Mucosa of rectum (tissue), 2 donors: Measurements from ENCODE around the gene UFM1.
"Not testable (repeated sequence)": the region's sequence is repeated elsewhere in the genome, so short reads cannot be mapped to it uniquely, and the experiment has no call there.

Source experiments
- H3K27ac ChIP-seq, 2 donors: one replicate each; pipeline ENCODE4 v1.7.0; 2013; ENCODE audit warnings: inconsistent platforms in 2 of 2, low read depth in 2 of 2, low read length in 2 of 2
- H3K27me3 ChIP-seq, 2 donors: one replicate each; pipeline ENCODE4 v1.7.0; 2013; ENCODE audit warnings: low read length in 2 of 2; ENCODE audit not compliant: control insufficient read depth in 2 of 2, insufficient read depth in 2 of 2
- H3K36me3 ChIP-seq, 2 donors: one replicate each; pipeline ENCODE4 v1.7.0; 2013; ENCODE audit warnings: low read length in 2 of 2; ENCODE audit not compliant: control insufficient read depth in 2 of 2, insufficient read depth in 2 of 2
- H3K4me1 ChIP-seq, 2 donors: one replicate each; pipeline ENCODE4 v1.7.0; 2013; ENCODE audit warnings: low read length in 2 of 2, mild to moderate bottlenecking in 1 of 2; ENCODE audit not compliant: control insufficient read depth in 2 of 2, insufficient read depth in 2 of 2
- H3K4me3 ChIP-seq, 2 donors: one replicate each; pipeline ENCODE4 v1.7.0; 2013; ENCODE audit warnings: low read length in 2 of 2
- H3K9ac ChIP-seq, 2 donors: one replicate each; pipeline ENCODE4 v1.7.0; 2013; ENCODE audit warnings: low read length in 2 of 2, low read depth in 1 of 2, mild to moderate bottlenecking in 1 of 2
- H3K9me3 ChIP-seq, 2 donors: one replicate each; pipeline ENCODE4 v1.7.0; 2013; ENCODE audit warnings: low read length in 2 of 2; ENCODE audit not compliant: control insufficient read depth in 2 of 2
- donor health status: healthy.
- donor health status: Normal muscosa, but diverticular disease.

The UFM1 gene

GRCh38 chr13:38363219-38363618, 13.6 kb downstream of the UFM1 start:
- no peak overlapping the region for H3K27ac ChIP-seq
- H3K9me3 ChIP-seq = no peaks in the 10 kb centered on the region
- H3K27me3 ChIP-seq = no peaks in the 10 kb centered on the region
- H3K9ac ChIP-seq = no peak overlapping the region
- peaks cover 7 to 16% of the 10 kb centered on the region in 2 donors for H3K36me3 ChIP-seq
- H3K4me3 ChIP-seq = no peak overlapping the region
- no peaks in the 10 kb centered on the region for H3K4me1 ChIP-seq

DNA sequence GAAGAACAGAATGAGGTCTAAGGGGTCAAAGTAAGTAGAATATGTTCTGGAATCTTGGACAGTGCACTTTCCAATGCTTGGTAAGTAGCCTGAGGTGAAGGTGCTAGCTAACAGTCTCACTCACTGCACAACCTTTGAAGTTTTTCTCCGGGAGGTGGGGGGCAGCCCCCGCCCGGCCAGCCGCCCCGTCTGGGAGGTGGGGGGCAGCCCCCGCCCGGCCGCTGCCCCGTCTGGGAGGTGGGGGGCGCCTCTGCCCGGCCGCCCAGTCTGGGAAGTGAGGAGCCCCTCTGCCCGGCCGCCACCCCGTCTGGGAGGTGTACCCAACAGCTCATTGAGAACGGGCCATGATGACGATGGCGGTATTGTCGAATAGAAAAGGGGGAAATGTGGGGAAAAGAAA, 14.1 kb downstream of the UFM1 start:
- H3K9ac ChIP-seq, H3K9me3 ChIP-seq, H3K4me3 ChIP-seq, H3K27me3 ChIP-seq, H3K4me1 ChIP-seq, H3K27ac ChIP-seq: not testable (repeated sequence)
- H3K36me3 ChIP-seq = peaks cover 7 to 16% of the 10 kb centered on the region in 2 donors

GRCh38 chr13:38365661-38366060, 16.0 kb downstream of the UFM1 start:
- H3K9ac ChIP-seq = no peak overlapping the region
- no peaks in the 10 kb centered on the region for H3K9me3 ChIP-seq
- peaks cover 7 to 14% of the 10 kb centered on the region in 2 donors for H3K36me3 ChIP-seq
- H3K4me3 ChIP-seq = no peak overlapping the region
- H3K27ac ChIP-seq = no peak overlapping the region
- H3K4me1 ChIP-seq = no peaks in the 10 kb centered on the region
- H3K27me3 ChIP-seq = no peaks in the 10 kb centered on the region

- no peak overlapping the region for H3K4me3 ChIP-seq
Observed at GRCh38 chr13:38366954-38367645, 17.4 kb downstream of the UFM1 start.

GRCh38 chr13:38369058-38369457, 19.4 kb downstream of the UFM1 start:
- Histone ChIP-seq H3K9me3 (no peaks in the 10 kb centered on the region), H3K9ac (no peak overlapping the region), H3K4me3 (no peak overlapping the region), H3K27ac (no peak overlapping the region), H3K36me3 (no peaks in the 10 kb centered on the region), H3K4me1 (no peaks in the 10 kb centered on the region), H3K27me3 (no peaks in the 10 kb centered on the region)

More at GRCh38 chr13:38366954-38367645, 17.4 kb downstream of the UFM1 start:
- Histone ChIP-seq H3K27me3 (no peaks in the 10 kb centered on the region), H3K27ac (no peak overlapping the region), H3K4me1 (no peaks in the 10 kb centered on the region), H3K36me3 (peaks cover 0 to 7% of the 10 kb centered on the region in 2 donors), H3K9ac (no peak overlapping the region), H3K9me3 (no peaks in the 10 kb centered on the region)

GRCh38 chr13:38370096-38370495, 20.4 kb downstream of the UFM1 start:
- H3K4me3 ChIP-seq, H3K9ac ChIP-seq, H3K9me3 ChIP-seq, H3K27me3 ChIP-seq, H3K27ac ChIP-seq, H3K4me1 ChIP-seq, H3K36me3 ChIP-seq: not testable (repeated sequence)

GRCh38 chr13:38372820-38373383, 23.3 kb downstream of the UFM1 start:
- Histone ChIP-seq H3K27me3 (no peaks in the 10 kb centered on the region), H3K4me1 (no peaks in the 10 kb centered on the region), H3K9me3 (no peaks in the 10 kb centered on the region), H3K27ac (no peak overlapping the region), H3K9ac (no peak overlapping the region), H3K36me3 (no peaks in the 10 kb centered on the region), H3K4me3 (no peak overlapping the region)

- Histone ChIP-seq H3K9me3 (no peaks in the 10 kb centered on the region), H3K27me3 (no peaks in the 10 kb centered on the region), H3K4me3 (no peak overlapping the region), H3K27ac (no peak overlapping the region), H3K4me1 (no peaks in the 10 kb centered on the region), H3K36me3 (no peaks in the 10 kb centered on the region), H3K9ac (no peak overlapping the region)
Observed at GRCh38 chr13:38376546-38376945, 26.9 kb downstream of the UFM1 start.

GRCh38 chr13:38381890-38382289, 32.2 kb downstream of the UFM1 start:
- Histone ChIP-seq H3K4me1 (no peaks in the 10 kb centered on the region), H3K27ac (no peak overlapping the region), H3K36me3 (no peaks in the 10 kb centered on the region), H3K27me3 (no peaks in the 10 kb centered on the region), H3K4me3 (no peak overlapping the region), H3K9ac (no peak overlapping the region), H3K9me3 (no peaks in the 10 kb centered on the region)

DNA sequence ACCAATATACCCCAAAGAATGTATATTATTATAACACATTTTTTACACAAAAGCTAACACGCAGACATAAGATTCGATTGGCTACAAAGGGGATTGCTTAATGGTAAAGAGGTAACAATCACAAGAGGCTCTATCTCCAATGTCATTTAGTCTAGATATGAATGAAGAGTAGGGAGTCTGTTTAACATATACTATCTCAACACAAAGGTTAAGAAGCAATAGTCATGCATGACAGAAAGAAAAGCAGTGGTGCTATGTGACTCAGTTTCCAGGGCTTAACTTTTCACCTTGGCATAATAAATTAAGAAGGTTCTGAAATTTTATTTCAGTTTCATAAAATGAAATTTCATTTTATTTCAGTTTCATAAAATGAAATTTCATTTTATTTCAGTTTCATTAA, 33.3 kb downstream of the UFM1 start:
- H3K4me1 ChIP-seq = no peaks in the 10 kb centered on the region
- no peak overlapping the region for H3K9ac ChIP-seq
- no peak overlapping the region for H3K27ac ChIP-seq
- H3K36me3 ChIP-seq = no peaks in the 10 kb centered on the region
- H3K9me3 ChIP-seq = no peaks in the 10 kb centered on the region
- no peaks in the 10 kb centered on the region for H3K27me3 ChIP-seq
- no peak overlapping the region for H3K4me3 ChIP-seq
